HEK293 (cell line): ENCODE measurements around the gene TAS2R50.

Experiments
- GLI4 ChIP-seq: fragments of 450-650 bp; formaldehyde crosslinking; IDR thresholded peaks from 2 replicates; pipeline ENCODE4 v1.5.1; 2016; ENCODE audit warnings: missing biosample characterization, missing genetic modification characterization
- TRIM28 ChIP-seq: IDR thresholded peaks from 2 replicates; pipeline ENCODE4 v1.6.1; 2011; ENCODE audit warnings: low read length, control low read depth, borderline replicate concordance
- ZNF211 ChIP-seq: fragments of 450-650 bp; formaldehyde crosslinking; IDR thresholded peaks from 2 replicates; pipeline ENCODE4 v1.5.1; 2016; ENCODE audit warnings: low read depth, missing biosample characterization, missing genetic modification characterization
- ZNF24 ChIP-seq: fragments of 450-650 bp; formaldehyde crosslinking; IDR thresholded peaks from 2 replicates; pipeline ENCODE4 v1.5.1; 2016; ENCODE audit warnings: missing biosample characterization, missing genetic modification characterization
- TF ChIP-seq, protein P1 (sequence below): fragments of 450-650 bp; formaldehyde crosslinking; IDR thresholded peaks from 2 replicates; pipeline ENCODE4 v1.5.1; 2016; ENCODE audit warnings: missing biosample characterization, missing genetic modification characterization
- TF ChIP-seq, protein P2 (sequence below): fragments of 450-650 bp; formaldehyde crosslinking; IDR thresholded peaks from 2 replicates; pipeline ENCODE4 v1.5.1; 2016; ENCODE audit warnings: missing biosample characterization, missing genetic modification characterization, low read depth

DNA sequence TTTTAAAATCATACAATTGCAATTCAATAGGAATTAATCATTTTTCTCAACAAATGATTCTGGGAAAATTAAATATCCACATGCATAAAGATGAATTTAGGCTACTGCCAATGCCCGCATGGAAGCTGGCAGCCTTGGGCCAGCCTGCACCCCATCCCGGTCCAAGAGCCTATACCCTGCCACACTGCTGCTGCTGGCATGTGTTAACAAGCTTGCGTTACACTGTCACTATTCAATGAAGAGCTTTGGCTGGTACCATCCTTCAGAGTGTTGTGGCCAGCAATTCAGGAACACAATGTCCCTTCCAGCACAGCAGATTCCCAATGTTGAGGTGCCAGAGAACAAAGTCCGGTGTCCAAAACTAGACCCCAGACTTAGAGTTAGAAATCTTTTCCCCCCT is 34.1 kb downstream of the TAS2R50 start:
- TF ChIP-seq, protein P1, sequence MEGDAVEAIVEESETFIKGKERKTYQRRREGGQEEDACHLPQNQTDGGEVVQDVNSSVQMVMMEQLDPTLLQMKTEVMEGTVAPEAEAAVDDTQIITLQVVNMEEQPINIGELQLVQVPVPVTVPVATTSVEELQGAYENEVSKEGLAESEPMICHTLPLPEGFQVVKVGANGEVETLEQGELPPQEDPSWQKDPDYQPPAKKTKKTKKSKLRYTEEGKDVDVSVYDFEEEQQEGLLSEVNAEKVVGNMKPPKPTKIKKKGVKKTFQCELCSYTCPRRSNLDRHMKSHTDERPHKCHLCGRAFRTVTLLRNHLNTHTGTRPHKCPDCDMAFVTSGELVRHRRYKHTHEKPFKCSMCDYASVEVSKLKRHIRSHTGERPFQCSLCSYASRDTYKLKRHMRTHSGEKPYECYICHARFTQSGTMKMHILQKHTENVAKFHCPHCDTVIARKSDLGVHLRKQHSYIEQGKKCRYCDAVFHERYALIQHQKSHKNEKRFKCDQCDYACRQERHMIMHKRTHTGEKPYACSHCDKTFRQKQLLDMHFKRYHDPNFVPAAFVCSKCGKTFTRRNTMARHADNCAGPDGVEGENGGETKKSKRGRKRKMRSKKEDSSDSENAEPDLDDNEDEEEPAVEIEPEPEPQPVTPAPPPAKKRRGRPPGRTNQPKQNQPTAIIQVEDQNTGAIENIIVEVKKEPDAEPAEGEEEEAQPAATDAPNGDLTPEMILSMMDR (tag by site-specific recombination): no peak
- TF ChIP-seq TRIM28 (no peak), ZNF211 (tag by site-specific recombination) (no peak), ZNF24 (tag by site-specific recombination) (no peak), GLI4 (tag by site-specific recombination) (no peak)
- TF ChIP-seq, protein P2, sequence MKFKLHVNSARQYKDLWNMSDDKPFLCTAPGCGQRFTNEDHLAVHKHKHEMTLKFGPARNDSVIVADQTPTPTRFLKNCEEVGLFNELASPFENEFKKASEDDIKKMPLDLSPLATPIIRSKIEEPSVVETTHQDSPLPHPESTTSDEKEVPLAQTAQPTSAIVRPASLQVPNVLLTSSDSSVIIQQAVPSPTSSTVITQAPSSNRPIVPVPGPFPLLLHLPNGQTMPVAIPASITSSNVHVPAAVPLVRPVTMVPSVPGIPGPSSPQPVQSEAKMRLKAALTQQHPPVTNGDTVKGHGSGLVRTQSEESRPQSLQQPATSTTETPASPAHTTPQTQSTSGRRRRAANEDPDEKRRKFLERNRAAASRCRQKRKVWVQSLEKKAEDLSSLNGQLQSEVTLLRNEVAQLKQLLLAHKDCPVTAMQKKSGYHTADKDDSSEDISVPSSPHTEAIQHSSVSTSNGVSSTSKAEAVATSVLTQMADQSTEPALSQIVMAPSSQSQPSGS (tag by site-specific recombination): no peak
